HG03571 (cell line): Measurements from ENCODE around the gene TNS1.

Experiments used
- ATAC-seq: cut with Tn5 transposase; IDR thresholded peaks from one replicate; pipeline ENCODE4 v1.9.1; 2021; ENCODE audit not compliant: unreplicated experiment

TNS1 gene

DNA sequence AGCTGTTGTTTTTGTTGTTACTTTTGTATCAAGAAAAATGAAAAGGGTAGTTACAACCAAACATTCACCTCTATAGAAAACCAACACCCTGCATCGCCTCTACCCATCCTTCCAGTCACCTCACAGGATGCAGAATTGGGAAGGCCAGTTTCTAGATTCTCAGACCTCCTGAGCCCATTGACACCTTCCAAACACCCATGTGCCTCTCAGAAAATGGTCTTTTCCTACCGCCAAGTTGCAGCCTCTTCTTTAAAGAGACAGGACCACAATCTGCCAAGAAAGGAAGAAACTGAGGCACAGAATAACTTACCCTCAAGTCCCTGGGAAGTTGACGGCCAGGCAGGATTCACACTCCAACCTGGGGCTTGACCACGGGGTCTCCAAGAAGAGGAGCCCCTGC is 101.4 kb downstream of the TNS1 start:
- no peak for ATAC-seq

- ATAC-seq: no peak
Measured at GRCh38 chr2:217900780-217901360, 101.9 kb downstream of the TNS1 start.

- ATAC-seq: no peak
Measured at GRCh38 chr2:217900010-217900779, 102.6 kb downstream of the TNS1 start.

GRCh38 chr2:217899231-217900009 is 103.4 kb downstream of the TNS1 start:
- ATAC-seq: no peak

DNA sequence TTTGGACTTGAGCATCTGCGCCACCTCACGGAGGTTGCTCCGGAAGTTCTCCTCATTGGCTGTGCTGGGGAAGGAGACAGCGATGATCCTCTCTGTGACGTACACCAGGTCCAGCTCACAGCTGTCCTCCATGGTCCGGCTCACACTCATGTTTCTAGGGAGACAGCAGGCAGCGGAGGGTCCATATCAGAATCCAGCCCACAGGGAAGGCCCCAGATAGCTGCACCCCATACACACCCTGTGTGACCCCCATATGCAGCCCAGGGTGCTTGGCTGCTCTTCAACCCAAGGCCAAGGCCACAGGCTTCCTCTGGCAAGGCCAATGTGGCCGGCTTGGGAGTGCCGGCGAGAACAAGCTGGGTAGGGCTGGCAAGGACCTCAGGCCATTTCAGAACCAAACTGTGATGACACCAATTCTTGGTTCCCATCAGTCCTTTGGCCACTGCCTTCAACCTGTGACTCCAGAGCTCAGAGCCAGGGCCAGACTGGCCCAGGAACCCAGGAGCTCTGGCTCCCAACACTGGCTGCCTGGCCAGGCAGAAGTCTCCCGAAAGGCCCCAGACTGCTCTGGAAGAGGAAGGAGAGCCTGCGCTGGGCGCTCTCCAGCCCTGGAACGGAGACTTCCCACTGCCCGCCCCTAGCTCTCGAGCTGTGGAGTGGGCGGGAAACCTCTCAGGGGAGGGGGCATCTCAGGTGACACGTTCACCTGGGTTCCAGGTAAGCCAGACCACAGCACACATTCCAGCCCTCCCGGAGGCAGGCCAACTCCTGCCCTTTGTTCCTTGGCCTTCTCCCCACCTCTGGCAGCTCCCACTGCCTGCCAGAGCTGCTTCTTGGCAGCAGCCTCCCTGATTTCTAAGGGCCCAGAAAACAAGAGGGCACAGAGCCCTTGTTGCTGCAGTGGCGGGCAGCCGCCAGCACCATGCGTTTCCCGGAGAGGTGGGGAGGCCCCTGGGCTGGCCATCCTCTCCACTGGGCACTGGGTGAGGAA is 104.7 kb downstream of the TNS1 start:
- ATAC-seq: no peak

DNA sequence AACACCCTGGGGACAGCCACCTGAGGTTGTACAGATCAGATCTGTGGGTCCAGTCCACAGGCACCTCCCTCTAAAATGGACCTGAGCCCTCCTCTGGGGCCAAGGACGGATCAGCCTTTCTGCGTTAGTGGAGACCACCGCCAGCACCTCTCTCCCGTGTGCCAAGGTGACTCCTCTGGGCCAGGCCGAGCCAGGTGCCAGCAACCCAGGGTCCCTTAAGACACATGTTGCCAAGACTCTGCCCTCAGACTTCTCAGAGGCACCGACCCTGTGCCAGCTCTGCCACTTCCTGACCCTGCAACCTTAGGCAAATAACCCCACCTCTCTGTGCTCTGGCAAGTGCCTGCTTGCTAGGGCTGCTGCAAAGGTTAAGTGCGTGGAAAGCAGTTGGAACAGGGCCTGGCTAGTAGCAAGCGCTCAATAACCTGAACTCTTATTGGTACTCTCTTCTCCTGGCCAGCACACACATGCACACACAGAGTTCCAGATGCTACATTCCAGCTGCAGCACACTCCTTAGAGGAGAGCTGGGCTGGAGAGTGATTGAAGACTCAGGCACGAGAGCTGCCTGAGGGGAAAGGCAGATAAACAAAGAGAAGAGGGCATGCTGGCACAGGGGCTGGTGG is 105.6 kb downstream of the TNS1 start:
- ATAC-seq: no peak

GRCh38 chr2:217895070-217895635 is 107.6 kb downstream of the TNS1 start:
- no peak for ATAC-seq

DNA sequence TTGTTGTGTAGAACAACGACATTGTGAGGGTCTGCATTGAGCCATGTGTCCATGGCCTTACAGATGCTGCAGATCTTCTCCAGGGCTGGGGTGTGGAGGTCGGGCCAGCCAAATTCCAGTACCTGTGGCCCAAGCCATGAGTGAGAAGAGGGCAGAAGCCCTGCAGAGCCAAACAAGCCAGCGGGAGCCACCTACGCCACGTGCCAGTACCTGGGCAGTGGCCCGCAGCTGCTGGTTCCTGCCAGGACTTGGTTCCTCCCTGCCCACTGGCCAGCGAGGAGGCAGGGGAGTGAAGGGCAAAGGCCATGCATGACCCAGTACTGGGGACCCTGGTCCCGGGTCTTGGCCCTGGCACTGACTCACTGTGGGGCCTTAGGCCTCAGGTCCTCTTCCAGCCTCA is 109.4 kb downstream of the TNS1 start:
- no peak for ATAC-seq

- ATAC-seq: no peak
Measured at GRCh38 chr2:217892560-217892959, 110.2 kb downstream of the TNS1 start.

GRCh38 chr2:217890445-217890844 is 112.3 kb downstream of the TNS1 start:
- no peak for ATAC-seq

DNA sequence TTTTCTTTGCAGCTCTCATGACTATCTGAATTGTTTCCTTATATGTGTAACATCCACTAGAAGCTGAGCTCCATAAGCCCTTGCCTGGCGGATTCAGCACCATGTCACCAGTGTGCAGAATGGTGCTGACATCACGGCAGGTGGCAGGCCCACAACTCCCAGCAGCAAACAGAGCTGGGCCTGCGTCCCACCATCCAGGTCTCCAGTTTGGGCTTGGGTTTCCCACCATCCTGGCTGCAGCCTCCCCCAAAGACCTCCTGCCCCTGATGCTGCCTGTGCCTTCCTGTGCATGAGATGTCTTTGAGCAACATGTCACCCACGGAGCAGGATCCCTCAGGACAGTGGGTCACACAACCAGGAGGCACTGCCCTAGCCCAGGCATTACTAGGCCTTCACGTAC is 113.1 kb downstream of the TNS1 start:
- ATAC-seq: no peak

DNA sequence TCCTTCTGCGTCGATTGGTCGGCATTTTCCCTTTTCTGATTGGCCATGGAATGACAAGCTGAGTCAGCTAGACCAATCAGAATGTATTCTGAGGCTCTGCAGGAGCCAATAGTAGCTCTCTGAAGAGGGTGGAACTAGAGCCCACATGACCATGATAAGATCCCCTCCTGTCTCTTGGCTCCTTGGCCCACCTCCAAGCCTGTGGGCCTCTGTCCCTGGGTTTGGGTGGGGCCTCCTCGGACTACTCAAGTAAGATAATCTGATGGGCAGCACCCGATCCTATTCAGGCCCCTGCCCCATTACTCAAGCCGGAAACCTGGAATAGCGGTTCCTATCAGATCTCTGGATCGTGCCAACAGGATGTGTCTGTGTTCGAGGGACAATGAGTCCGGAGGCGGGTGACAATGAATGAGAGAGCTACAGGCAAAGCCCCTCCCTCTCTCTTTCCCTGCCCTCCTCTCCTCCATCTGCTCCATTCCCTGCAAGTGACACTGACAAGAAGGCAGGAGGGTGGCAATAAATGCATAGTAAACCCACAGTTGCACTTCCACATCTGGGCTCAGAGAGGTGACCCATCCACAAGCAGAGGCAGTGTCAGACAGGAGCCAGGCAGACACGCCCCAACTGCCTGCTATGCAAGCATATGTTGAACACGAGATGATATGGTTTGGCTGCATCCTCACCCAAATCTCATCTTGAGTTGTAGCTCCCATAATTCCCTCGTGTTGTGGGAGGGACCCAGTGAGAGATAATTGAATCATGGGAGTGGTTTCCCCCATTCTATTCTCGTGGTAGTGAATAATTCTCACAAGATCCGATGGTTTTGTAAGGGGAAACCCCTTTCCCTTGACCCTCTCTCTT is 114.7 kb downstream of the TNS1 start:
- ATAC-seq: no peak

- peak; percentile 62 for ATAC-seq
Measured at GRCh38 chr2:217886720-217887309, 116.0 kb downstream of the TNS1 start.

DNA sequence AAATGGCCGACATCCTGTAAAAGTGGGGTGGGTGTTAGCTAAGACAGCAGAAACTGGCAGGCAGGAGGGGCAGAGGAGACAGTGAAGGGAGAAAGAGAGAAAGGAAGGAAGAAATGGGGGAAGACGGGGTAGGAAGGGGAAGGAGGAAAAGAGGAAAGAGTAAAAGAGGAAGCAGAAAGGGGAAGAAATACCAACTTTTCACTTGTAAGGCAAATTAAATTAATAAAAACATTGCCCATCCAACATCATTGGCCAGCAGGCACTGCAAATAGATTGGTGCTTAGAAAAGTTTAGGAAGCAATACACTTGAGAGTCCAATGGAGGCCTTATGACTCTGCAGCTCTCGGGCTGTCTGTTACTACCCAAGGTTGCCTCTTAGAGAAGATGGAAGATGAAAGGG is 116.7 kb downstream of the TNS1 start:
- no peak for ATAC-seq

DNA sequence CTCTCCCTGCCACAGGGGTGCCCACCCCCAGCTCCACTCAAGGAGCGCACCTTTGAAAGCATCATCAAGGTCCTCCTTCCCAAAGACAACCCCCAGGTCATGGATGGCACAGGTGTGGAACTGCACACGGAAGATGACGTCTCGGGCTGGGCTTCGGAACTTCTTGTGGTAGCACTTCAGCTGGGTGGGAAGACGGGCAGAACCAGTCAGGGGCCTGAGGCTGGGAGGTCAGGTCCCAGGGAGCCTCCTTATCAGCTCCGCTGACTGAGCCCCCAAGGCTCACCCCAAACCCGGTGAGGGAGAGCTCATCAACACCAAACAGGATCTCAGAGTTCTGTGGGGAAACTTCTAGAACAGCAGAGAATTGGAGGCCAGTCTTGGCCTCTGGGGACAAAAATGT is 117.8 kb downstream of the TNS1 start:
- no peak for ATAC-seq

DNA sequence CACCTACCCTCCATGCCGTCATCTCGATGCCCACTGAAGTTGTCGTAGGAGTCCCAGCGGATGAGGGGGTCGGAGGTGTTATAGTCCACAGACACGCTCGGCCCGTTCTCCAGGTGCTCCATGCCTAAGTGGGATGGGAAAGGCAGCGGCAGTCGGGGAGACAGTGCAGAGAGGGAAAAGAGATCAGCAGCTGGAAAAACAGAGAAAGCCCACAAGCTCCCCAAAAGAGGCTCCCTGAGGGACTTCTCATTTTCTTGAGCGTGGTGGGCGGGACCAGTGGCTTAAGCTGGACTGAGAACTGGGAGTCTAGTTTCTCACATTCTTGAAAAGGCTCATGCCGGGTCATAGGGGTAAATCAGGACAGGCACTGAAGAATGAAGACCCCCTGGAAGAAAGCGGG is 121.9 kb downstream of the TNS1 start:
- ATAC-seq: no peak

DNA sequence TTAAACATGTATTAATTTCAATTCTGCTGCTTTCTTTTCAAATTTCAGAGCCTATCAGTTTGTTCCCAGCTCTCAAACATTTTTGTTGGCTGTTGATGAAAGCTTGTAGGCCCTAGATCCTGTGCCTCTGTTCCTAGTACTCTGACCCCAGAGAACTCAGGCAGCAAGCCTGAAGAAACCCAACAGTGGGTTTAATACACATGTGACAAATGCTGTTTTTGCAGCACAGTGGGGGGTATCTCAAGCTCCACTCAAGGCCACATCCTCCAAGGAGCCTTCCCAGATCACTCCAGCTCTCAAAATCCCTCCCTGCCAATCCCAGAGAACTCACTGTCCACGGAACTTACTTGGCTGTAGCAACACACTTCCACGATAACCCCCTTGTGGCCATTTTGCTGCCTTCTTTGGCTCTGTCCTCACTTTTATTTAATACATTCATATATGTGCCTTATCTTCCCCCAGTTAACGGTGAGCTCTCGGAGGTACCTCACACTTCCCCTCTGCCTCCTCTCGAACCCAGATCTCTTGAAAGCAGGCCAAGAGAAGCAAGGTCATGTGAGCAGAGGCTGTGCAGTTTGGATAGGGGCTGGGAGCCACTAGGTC is 122.4 kb downstream of the TNS1 start:
- no peak for ATAC-seq

GRCh38 chr2:217878915-217879590 is 123.7 kb downstream of the TNS1 start:
- ATAC-seq: no peak
